GM15510 (cell line): Measurements from ENCODE around the gene TMEM201.

Experiments
- POLR2A ChIP-seq: IDR thresholded peaks from 3 replicates; pipeline ENCODE4 v1.6.1; 2011; ENCODE audit warnings: borderline replicate concordance; ENCODE audit not compliant: insufficient read length; ENCODE audit errors: extremely low read depth

Gene TMEM201

GRCh38 chr1:9651220-9651564 lies 62.5 kb downstream of the TMEM201 start:
- TF ChIP-seq POLR2A: no peak

GRCh38 chr1:9651565-9652378 lies 63.1 kb downstream of the TMEM201 start, which contains the start of gene PIK3CD:
Gene PIK3CD, plus strand, starts transcription at chr1:9651731. Its CDS starts 58,725 bp downstream, at chr1:9710456.
- peak; percentile 88 for TF ChIP-seq POLR2A

GRCh38 chr1:9652379-9653209 lies 63.9 kb downstream of the TMEM201 start:
- peak; percentile 63 for TF ChIP-seq POLR2A

- TF ChIP-seq POLR2A: no peak
Measured at GRCh38 chr1:9653210-9653490, 64.4 kb downstream of the TMEM201 start.

GRCh38 chr1:9653491-9654050 lies 64.9 kb downstream of the TMEM201 start:
- no peak for TF ChIP-seq POLR2A

GRCh38 chr1:9654051-9654833 lies 65.5 kb downstream of the TMEM201 start:
- TF ChIP-seq POLR2A: peak; percentile 10

- no peak for TF ChIP-seq POLR2A
Measured at GRCh38 chr1:9654834-9655723, 66.4 kb downstream of the TMEM201 start.

GRCh38 chr1:9655836-9656235 lies 67.1 kb downstream of the TMEM201 start:
- no peak for TF ChIP-seq POLR2A

- no peak for TF ChIP-seq POLR2A
Measured at GRCh38 chr1:9657521-9658032, 68.9 kb downstream of the TMEM201 start.

- no peak for TF ChIP-seq POLR2A
Measured at GRCh38 chr1:9658199-9658598, 69.5 kb downstream of the TMEM201 start.

- TF ChIP-seq POLR2A: no peak
Measured at GRCh38 chr1:9659328-9659727, 70.6 kb downstream of the TMEM201 start.

GRCh38 chr1:9663257-9663656 lies 74.5 kb downstream of the TMEM201 start:
- TF ChIP-seq POLR2A: no peak
